GM18499 (cell line): ENCODE data around the gene COL15A1.

ENCODE experiments used
- ATAC-seq: cut with Tn5 transposase; IDR thresholded peaks from one replicate; pipeline ENCODE4 v1.9.1; 2021; ENCODE audit warnings: moderate number of reproducible peaks; ENCODE audit not compliant: insufficient read depth, unreplicated experiment

Gene COL15A1

GRCh38 chr9:98968601-98969337 lies 25.1 kb downstream of the COL15A1 start:
- no peak for ATAC-seq

GRCh38 chr9:98970532-98971041 lies 26.9 kb downstream of the COL15A1 start:
- ATAC-seq = no peak

DNA sequence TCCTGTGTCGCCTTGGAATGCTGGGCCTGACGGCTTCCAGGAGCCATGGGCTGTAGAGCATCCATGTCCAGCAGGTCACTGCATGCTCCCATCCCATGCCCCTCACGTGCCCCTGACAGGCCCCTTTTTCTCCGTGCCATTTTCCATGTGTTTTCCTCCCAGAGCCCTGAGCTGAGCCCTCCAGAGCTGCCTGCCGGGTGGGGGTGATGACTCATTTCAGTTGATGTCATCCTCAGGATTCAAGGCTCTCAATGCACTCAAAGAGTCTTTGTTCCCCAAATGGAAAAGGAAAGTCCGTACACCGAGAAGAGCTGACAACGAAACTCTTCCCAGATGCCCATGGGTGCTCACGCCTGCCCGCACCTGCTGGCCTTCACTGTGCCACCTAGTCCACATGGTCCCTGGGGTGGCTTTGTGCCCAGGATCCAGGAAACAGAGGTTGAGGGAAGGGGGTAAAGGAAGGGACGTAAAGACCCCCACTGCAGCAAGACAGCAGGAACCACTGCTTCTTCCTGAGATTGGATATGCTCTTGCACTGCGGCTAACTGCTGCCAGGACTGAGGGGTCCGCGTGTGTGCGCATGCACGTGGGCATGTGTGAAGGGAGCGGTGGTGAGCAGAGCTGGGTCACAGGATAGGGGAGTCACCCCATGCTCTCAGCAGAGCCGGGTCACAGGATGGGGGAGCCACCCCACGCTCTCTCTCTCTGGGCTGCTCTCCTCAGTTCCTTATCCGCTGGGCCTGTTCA lies 27.6 kb downstream of the COL15A1 start:
- no peak for ATAC-seq

- ATAC-seq = no peak
Measured at GRCh38 chr9:98971915-98972223, 28.2 kb downstream of the COL15A1 start.

DNA sequence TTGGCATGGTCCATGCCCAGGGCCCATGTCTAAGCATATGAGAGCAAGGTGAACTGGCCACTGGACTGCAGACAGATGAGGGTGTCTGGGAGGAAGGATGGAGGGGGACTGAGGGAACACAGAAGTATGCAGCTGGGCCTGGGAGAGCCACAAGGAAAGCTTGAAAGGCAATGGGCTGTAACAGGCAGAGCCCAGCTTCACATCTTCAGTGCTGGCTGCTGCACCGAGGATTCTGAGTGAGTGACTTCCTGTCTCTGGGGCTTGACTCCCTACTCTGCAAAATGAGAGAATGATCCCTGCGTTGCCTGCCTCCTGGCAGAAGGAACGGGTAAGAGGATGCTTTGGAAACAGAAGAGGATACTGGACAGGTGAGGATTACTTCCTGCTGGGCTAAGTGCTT lies 29.0 kb downstream of the COL15A1 start:
- no peak for ATAC-seq

GRCh38 chr9:98973171-98973570 lies 29.5 kb downstream of the COL15A1 start:
- ATAC-seq = no peak

DNA sequence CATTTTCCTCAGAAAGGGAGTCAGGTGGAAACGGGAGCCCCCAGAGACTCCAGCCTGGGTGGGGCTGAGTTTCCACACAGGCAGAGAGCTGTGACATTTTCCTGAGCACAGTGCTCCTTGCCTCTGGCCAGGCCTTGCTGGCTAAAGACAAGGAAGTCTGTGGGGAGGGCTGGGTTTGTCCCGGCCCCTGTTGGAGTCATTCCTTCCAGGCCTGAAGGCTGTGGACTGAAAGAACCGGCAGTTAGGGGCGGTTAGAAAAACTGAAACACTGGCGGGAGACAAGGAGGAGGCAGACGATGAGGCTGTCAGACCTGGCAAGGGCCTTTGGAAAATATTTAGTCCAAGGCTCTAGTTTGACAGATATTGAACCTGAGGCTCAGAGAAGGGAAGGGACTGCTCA lies 29.9 kb downstream of the COL15A1 start:
- ATAC-seq = no peak

DNA sequence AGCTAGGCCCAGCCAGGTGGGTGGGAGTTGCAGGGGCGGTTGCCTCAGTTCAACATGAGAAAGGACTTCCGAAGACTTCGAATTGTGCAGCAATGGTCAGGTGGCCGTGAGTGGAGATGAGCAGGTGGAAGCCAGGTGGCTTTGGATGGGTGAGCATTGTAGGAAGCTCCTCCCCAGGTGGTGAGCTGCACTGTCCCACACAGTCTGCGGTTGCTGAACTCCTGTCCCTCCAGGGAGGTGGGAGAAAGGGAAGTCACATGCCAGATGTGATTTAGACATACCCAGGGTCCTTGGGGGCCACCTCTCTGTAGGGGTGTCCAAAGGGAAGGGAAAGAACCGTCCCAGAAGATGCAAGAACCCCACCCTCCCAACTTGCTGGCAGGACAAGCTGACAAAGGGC lies 30.4 kb downstream of the COL15A1 start:
- no peak for ATAC-seq

- no peak for ATAC-seq
Measured at GRCh38 chr9:98974554-98974953, 30.8 kb downstream of the COL15A1 start.

DNA sequence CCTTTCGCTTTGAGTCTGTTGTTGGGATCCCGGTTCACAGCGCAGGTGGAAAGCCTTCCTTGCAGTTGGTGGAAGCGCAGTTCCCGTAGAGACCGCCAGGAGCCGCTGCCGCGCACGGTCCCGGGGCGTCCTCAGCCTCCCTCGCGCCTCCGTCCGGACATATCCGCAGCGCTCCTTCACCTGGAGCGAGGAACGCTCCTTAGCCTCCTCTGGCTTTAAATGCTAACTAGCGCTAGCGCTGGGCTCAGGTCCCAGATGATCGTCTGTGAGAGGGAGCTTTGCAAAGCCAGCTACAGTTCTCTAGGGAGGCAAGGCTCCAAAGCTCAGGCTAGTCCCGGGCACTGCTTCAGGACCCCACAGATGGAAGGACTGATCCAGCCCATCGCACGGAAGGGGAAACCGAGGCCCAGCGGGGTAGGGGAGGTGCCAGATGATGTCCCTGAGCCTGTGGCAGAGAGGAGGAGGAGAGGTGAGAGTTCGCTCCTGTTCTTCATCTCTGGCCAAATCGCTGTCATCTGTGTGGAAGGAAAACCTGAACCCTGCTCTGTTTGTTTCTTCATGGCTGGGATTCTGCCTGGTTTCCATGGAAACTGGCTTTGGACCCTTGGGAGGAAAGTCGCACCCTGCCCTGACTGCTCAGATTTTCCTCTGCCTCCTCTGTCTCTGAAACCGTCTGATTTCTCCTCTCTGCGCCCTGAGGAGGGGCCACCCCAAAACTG lies 31.4 kb downstream of the COL15A1 start:
- ATAC-seq = no peak

DNA sequence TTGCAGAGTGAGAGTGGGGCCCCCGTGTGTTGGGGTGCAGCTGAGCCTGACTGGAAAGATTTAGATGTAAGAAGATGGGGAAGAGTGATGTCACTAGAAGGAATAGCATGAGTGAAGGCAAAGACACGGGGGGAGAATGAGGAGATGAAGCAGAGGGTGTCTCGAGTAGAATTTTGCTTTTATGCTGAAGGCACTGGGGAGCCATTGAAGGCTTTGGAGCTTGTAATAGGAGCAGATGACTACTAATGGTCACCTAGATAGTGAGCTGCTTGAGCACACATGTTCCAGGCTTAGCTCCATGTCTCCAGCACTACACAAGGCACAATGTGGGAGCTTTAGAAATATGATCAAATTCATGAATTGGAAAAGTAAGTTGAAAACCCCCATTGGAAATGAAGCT lies 32.1 kb downstream of the COL15A1 start:
- no peak for ATAC-seq

DNA sequence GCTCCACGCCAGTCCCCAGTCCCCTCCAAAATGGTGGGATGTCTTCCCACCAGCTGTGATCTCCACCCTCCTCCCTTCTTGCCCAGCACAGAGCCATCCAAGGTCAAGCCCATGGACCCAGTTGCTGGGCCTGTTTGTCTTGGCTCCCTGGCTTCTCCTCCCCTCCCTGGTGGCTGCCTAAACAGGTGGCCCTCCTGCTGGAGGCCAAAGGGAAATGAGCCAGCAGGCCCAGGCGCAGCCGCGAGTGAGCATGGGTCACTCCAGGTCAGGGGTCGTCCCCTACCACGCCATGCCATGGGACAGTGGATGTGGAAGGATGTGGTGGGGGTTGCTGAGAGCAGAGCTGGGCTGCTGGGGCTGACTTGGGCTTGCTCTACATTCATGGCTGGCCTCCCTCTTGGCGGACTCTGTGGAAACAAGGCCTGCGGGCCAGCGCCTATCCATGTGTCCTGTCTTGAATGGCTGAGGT lies 33.6 kb downstream of the COL15A1 start:
- no peak for ATAC-seq

- ATAC-seq = no peak
Measured at GRCh38 chr9:98977813-98978212, 34.1 kb downstream of the COL15A1 start.

DNA sequence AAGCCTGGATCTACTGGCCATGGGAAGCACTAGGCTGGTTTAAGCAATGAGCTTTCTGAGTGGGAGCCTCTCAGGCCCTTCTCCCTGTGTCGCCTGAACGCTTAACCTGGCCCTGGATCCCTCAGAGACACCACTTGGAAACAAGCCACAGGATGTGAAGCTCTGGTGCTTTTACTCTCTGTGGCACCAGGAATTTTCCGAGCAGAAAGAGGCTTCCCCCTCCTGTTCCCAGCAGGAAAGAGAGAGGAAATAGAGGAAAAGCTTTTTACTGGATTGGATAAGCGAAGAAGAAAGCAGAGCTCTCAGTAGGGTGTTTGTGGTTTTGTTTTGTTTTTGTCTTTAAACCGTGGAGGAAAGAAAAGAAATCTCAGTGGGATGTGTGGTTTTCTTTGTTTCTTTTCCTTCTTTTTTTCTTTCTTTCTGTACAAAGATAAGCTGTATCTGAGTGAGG lies 34.5 kb downstream of the COL15A1 start:
- ATAC-seq = no peak

DNA sequence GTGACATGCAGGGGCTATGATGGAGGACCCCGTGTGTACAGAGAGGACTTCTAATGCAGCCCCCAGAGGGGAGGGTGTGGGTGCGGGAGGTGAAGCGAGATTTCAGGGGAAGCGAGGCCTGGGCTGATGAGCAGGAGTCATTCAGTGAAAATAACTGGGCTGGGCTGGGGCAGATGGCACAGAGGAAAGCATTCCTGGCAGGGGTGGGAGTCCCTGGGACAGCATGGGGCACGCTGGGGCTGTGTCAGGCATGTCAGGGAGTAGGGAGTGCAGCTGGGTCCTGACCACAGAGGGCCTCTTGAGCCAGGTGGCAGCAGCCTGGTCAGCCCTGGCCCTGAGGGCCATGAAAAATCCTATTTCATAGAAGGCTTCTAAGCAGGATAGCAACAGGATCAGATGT lies 36.6 kb downstream of the COL15A1 start:
- no peak for ATAC-seq

DNA sequence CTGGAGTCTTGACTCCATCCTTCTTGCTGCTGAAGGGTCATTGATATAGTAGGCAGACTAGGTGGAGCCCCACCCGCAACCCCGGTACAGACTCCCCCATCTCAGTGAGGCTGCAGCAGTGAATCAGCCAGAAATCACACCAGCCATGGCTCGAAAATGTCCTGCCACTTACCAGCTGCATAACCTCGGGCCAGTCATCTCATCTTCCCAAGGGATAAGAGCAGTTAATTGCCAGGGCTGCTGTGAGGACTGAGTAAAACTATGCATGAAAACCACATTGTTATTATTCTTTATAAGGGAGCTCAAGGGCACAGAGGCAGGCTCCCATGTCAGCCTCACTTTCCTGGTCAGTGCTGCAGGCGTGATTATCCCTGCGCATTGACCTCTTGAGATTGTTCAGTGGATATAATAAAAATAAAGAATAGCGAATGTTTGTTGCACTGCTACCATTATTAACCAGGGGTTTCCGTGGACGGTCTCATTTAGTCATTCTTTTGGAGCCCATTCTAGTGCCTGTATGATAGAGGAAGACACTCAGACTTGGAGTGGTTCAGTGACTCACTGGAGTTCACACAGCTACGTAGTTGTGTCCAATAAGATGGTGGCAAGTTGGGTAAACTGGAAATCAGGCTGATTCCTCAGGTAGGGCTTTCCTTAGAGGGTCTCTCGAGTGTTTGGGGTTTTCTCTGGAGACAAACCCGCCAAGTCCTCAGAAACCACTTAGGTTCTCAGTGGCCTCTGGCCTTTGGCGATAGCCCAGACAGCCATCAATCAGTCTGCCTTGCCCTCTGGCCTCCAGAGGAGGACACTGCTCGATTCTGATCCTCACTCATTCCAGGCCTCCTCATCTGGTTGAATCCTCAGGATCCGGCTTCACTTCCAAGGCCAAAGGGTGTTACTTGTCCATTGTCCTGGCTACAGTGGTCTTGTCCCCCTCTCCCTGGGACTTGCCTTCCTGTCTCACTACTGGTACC lies 39.9 kb downstream of the COL15A1 start:
- no peak for ATAC-seq

DNA sequence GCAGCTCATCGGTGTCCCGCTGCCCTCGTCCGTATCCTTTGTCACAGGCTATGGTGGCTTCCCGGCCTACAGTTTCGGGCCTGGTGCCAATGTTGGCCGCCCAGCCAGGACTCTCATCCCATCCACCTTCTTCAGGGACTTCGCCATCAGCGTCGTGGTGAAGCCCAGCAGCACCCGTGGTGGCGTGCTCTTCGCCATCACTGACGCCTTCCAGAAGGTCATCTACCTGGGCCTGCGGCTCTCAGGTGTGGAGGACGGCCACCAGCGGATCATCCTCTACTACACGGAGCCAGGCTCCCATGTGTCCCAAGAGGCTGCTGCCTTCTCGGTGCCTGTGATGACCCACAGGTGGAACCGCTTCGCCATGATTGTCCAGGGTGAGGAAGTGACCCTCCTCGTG lies 41.9 kb downstream of the COL15A1 start:
- ATAC-seq = no peak

GRCh38 chr9:98986866-98987651 lies 43.4 kb downstream of the COL15A1 start:
- ATAC-seq = no peak
